Fibroblast of lung (primary cell): ENCODE results near the gene AADACL4.

ENCODE experiments used
- CTCF ChIP-seq, 2 donors: IDR thresholded peaks in 1 of 2; conservative IDR thresholded peaks in 1 of 2; 1 replicate in 1 of 2; 2 replicates in 1 of 2; pipeline ENCODE4 v1.5.1; 2011 to 2012; ENCODE audit warnings: low read length in 2 of 2, control low read depth in 1 of 2, inconsistent platforms in 1 of 2, low read depth in 1 of 2, mild to moderate bottlenecking in 1 of 2
- EZH2 ChIP-seq: IDR thresholded peaks from 2 replicates; pipeline ENCODE4 v1.5.1; 2012; ENCODE audit warnings: low read length, control low read depth, mild to moderate bottlenecking; ENCODE audit errors: missing control alignments

DNA sequence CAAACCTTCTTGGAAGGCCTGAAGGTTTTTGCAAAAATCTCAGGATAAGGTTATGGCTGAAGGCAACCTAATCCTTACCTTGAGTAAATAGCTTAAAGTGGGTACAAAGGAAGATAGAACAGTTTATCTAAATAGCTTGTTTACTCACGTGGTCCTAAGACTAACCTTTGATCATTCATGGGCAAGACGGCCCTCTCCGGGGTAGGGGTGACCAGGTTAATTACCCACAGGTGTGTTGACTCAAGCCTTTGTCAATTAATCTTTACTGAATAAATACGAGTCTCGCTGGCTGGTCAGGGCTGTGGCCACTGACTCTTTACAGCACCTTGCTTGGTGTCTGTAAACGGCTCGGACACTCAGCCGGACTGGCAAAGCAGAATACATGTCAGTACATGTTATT lies 10.8 kb downstream of the AADACL4 start:
- TF ChIP-seq CTCF (conservative IDR thresholded peaks at IDR 0.05 in 1 of 2, IDR thresholded peaks at IDR 0.05 in 1 of 2; ENCODE audit: low read depth in 1 of 2, low read length in 2 of 2) (no peak), EZH2 (no peak)
